Measurements from ENCODE around the gene PTPN7. TPM values are rescaled to one million over a fixed set of nuclear protein-coding genes. Genes with fewer than 3 reads are reported as not detected.

Gene PTPN7
- total RNA-seq, 1 experiment from 2014 or later, result not detected

GRCh38 chr1:202152399-202152798 lies 8.0 kb downstream of the PTPN7 start:
- no peaks in the 10 kb centered on the region for H3K36me3 ChIP-seq (ENCODE audit: low read depth)
- ChIA-PET POLR2A (ENCODE audit: unreplicated experiment) (no interaction called here), CTCF (no interaction called here)

GRCh38 chr1:202151045-202151444 lies 9.4 kb downstream of the PTPN7 start:
- ChIA-PET POLR2A (ENCODE audit: unreplicated experiment) (no interaction called here), CTCF (no interaction called here)
- BruUV-seq (replicated peaks), result no TSS peak
- H3K79me2 ChIP-seq (ENCODE audit: low read depth), result no peaks in the 10 kb centered on the region
- no peaks in the 10 kb centered on the region for H3K9me2 ChIP-seq (ENCODE audit: insufficient read depth)
- H3K27me3 ChIP-seq (ENCODE audit: insufficient read depth, low read depth), result no peaks in the 10 kb centered on the region
- no peak overlapping the region for H3K4me2 ChIP-seq
- no peaks in the 10 kb centered on the region for H4K20me1 ChIP-seq (ENCODE audit: insufficient read depth)
- no peaks in the 10 kb centered on the region for H3K36me3 ChIP-seq (ENCODE audit: low read depth)
- H3F3A ChIP-seq (ENCODE audit: insufficient read depth, low read depth), result peaks cover 11% of the 10 kb centered on the region
- no peak overlapping the region for H3K4me3 ChIP-seq
- H3K4me1 ChIP-seq (replicated peaks; ENCODE audit: insufficient read depth), result peaks cover 12% of the 10 kb centered on the region
- DNase-seq, result no peak
- no peak overlapping the region for H2AFZ ChIP-seq
- no peaks in the 10 kb centered on the region for H3K9me3 ChIP-seq (ENCODE audit: insufficient read depth, low read depth)
- no peak overlapping the region for H3K27ac ChIP-seq
- TF ChIP-seq EZH2 (IDR thresholded peaks at IDR 0.05; ENCODE audit: low read depth) (no peak), CTCF (conservative IDR thresholded peaks at IDR 0.05) (no peak)
- intact Hi-C loops (cut with micrococcal nuclease; ENCODE audit: unreplicated experiment), result no loop called here

More at GRCh38 chr1:202152399-202152798, 8.0 kb downstream of the PTPN7 start:
- Histone ChIP-seq H3F3A (ENCODE audit: insufficient read depth, low read depth) (peaks cover 10% of the 10 kb centered on the region), H3K27me3 (ENCODE audit: insufficient read depth, low read depth) (no peaks in the 10 kb centered on the region), H3K9me2 (ENCODE audit: insufficient read depth) (no peaks in the 10 kb centered on the region), H3K4me3 (no peak overlapping the region), H3K4me1 (replicated peaks; ENCODE audit: insufficient read depth) (peaks cover 12% of the 10 kb centered on the region), H3K79me2 (ENCODE audit: low read depth) (no peaks in the 10 kb centered on the region), H2AFZ (no peak overlapping the region), H3K9me3 (ENCODE audit: insufficient read depth, low read depth) (no peaks in the 10 kb centered on the region), H3K27ac (no peak overlapping the region), H4K20me1 (ENCODE audit: insufficient read depth) (no peaks in the 10 kb centered on the region), H3K4me2 (no peak overlapping the region)
- no TSS peak for BruUV-seq (replicated peaks)
- no peak for DNase-seq
- intact Hi-C loops (cut with micrococcal nuclease; ENCODE audit: unreplicated experiment), result no loop called here
- no peak for TF ChIP-seq CTCF (conservative IDR thresholded peaks at IDR 0.05)
- no peak for TF ChIP-seq EZH2 (IDR thresholded peaks at IDR 0.05; ENCODE audit: low read depth)

- Histone ChIP-seq H3F3A (ENCODE audit: insufficient read depth, low read depth) (peaks cover 11% of the 10 kb centered on the region), H3K9me2 (ENCODE audit: insufficient read depth) (no peaks in the 10 kb centered on the region), H3K27me3 (ENCODE audit: insufficient read depth, low read depth) (no peaks in the 10 kb centered on the region), H3K4me1 (replicated peaks; ENCODE audit: insufficient read depth) (peaks cover 12% of the 10 kb centered on the region), H3K36me3 (ENCODE audit: low read depth) (no peaks in the 10 kb centered on the region), H3K4me3 (no peak overlapping the region), H3K27ac (no peak overlapping the region), H3K9me3 (ENCODE audit: insufficient read depth, low read depth) (no peaks in the 10 kb centered on the region), H4K20me1 (ENCODE audit: insufficient read depth) (no peaks in the 10 kb centered on the region), H2AFZ (no peak overlapping the region), H3K79me2 (ENCODE audit: low read depth) (no peaks in the 10 kb centered on the region), H3K4me2 (no peak overlapping the region)
- BruUV-seq (replicated peaks), result no TSS peak
- intact Hi-C loops (cut with micrococcal nuclease; ENCODE audit: unreplicated experiment), result no loop called here
- POLR2A ChIA-PET (ENCODE audit: unreplicated experiment), result interaction anchor here (0.5 kb wide), 1 partner anchor 131 kb away, joined by 7 read pairs; no protein-coding TSS in a partner anchor
- no peak for DNase-seq
- TF ChIP-seq CTCF (conservative IDR thresholded peaks at IDR 0.05) (no peak), EZH2 (IDR thresholded peaks at IDR 0.05; ENCODE audit: low read depth) (no peak)
- CTCF ChIA-PET, result no interaction called here
Measured at GRCh38 chr1:202150602-202151001, 9.8 kb downstream of the PTPN7 start.
